Measurements from ENCODE around the gene NLRP14.

NLRP14 gene

DNA sequence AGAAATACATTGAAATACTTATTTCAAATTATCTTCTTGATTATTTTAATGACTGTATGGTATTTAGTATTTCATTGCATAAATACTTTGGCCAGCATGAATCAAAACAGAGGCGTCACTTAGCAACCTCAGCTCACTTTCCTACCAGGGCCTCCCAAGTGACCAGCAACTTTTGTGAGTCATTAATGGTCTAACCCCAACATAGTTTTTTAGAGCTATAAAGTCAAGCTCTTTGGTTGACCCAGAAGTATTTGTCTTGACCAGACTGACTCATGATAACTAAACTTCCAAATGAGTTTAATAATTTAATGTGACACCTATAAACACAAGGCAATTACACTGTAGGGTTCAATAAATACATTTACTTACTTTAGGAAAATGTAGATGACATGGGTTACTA is 40.6 kb downstream of the NLRP14 start:
- no peak for DNase-seq

DNA sequence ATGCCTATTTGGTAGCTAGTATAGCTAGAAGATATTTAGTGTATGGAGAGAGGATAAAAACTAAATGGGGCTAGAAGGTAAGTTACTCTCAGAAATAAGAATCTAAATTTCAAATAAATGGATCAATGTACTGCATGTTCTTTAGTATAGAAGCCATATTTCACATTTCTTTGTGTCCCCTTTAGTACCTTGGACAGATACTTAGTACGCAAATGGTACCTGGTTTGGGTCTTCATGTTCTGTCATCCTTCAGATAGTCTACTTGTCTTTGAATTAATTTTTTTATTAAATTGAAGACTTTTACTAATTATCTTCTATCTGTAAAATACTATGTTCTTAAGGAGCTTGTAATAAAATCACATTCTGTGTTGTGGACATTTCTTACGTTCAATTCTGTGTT is 42.3 kb downstream of the NLRP14 start:
- no peak for DNase-seq

DNA sequence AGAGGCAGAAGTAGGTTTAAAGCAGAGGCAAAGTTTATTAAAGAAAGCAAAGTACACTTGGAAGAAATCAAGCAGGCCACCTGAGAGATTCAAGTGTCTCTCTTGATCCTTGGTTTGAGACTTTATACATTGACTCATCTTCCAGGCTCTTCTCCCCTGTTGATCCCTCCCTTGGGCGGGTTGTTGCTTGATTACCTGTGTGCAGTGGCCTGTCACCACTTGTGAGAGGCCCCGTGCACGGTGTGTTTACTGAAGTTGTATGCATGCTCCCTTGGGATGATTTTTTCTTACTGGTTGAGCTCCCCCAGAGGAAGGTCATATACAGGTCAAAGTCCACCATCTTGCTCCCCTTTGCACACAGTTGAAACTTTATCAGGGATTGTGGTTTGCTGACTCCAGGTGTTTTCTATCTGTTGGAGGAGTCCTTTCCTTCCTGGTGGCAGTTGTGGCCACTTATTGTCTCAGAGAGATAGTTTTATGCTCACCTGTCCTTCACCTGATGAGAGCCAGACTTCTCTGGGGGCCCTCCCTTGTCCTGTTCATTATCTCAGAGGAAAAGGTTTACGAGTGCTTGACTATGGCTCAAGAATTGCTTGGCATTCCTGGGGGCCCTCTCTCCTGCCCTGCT is 52.2 kb downstream of the NLRP14 start:
- DNase-seq = no peak

GRCh38 chr11:7077101-7077500 is 56.8 kb downstream of the NLRP14 start:
- no peak for DNase-seq

GRCh38 chr11:7079545-7080135 is 59.4 kb downstream of the NLRP14 start:
- no peak for DNase-seq

- no peak for DNase-seq
These were observed 60.6 kb downstream of the NLRP14 start for GRCh38 chr11:7080900-7081299.

GRCh38 chr11:7081441-7081840 is 61.2 kb downstream of the NLRP14 start:
- no peak for DNase-seq

DNA sequence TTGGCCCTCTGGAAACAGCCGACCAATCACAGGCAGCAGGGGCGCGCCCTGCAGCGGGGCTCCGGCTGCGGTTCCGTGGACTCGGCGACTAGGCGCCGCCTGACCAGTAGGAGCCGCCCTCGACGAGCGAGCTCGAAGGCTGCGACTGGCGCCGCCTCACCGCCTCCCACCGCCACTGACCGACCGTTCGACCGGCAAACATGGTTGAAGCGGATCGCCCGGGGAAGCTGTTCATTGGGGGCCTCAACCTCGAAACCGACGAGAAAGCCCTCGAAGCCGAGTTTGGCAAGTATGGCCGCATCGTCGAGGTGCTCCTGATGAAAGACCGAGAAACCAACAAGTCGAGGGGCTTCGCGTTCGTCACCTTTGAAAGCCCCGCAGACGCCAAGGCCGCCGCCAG is 68.6 kb downstream of the NLRP14 start, which contains the start of gene RBMXL2:
Gene RBMXL2 (plus strand): TSS at position 78 of the 400 bp plus-strand sequence. CDS start 123 bp downstream, at position 201.
- no peak for DNase-seq

GRCh38 chr11:7089328-7090251 is 69.3 kb downstream of the NLRP14 start:
- no peak for DNase-seq

DNA sequence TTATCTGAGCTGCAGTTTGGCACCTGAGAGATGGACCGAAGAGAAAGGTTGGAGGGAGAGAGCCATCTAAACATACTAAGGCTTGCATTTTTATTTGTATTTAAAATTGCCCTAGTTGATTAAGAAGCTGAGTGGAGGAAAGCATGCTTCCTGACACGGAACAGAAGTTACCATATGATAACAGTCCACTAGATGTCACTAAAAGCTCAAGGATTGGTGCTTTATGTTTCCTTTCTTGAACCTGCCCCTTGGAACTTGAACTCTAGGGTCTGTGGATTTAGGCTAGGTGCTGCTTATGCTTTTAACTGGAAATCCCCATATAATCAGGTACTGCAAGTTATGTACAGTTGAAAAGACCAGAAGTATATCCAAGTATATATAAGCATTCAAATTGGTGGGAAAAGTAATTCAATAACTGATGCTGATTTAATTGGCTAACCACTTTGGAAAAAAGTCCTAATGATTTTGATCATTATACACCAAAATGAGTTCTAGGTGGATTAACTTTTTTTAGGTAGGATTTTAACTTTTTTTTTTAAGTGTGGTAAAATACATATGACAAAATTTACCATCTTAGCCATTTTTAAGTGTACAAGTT is 78.1 kb downstream of the NLRP14 start:
- no peak for DNase-seq

- no peak for DNase-seq
These were observed 95.5 kb downstream of the NLRP14 start for GRCh38 chr11:7115780-7116179.

GRCh38 chr11:7116370-7116769 is 96.1 kb downstream of the NLRP14 start:
- no peak for DNase-seq
